ENCODE results near the gene SEPTIN7.

GRCh38 chr7:35754741-35755140 is 46.1 kb upstream of the SEPTIN7 start:
- TF ChIP-seq CTCF (IDR thresholded peaks at IDR 0.05; ENCODE audit: borderline replicate concordance, extremely low read depth, low read length, poor library complexity, severe bottlenecking) (no peak), EZH2 (IDR thresholded peaks at IDR 0.05; ENCODE audit: borderline replicate concordance, low read depth, low read length, severe bottlenecking) (no peak)
